K562 (cell line): ENCODE measurements around the gene CHRNA10.

ENCODE experiments used
- ATF3 ChIP-seq, 2 experiments: fragments of 450-650 bp in 1 of 2; sonication (generic) in 1 of 2; formaldehyde crosslinking in 1 of 2; IDR thresholded peaks in 1 of 2; conservative IDR thresholded peaks in 1 of 2; 2 replicates each; pipeline versions ENCODE4 v1.6.1 to v1.8.1; 2016 to 2023; ENCODE audit warnings: mild to moderate bottlenecking in 2 of 2, moderate library complexity in 2 of 2, inconsistent platforms in 1 of 2, missing genetic modification reagents in 1 of 2
- CEBPB ChIP-seq: fragments of 450-650 bp; IDR thresholded peaks from 2 replicates; pipeline ENCODE4 v1.6.1; 2016; ENCODE audit warnings: missing genetic modification characterization, missing compliant biosample characterization
- ESRRA ChIP-seq: fragments of 450-650 bp; IDR thresholded peaks from 2 replicates; pipeline ENCODE4 v1.6.1; 2014; ENCODE audit warnings: low read depth, mild to moderate bottlenecking, moderate library complexity, borderline replicate concordance
- JUND ChIP-seq, 2 experiments: IDR thresholded peaks; 2 replicates in 1 of 2; 3 replicates in 1 of 2; pipeline ENCODE4 v1.6.1; 2011; ENCODE audit warnings: borderline replicate concordance in 2 of 2, low read depth in 2 of 2, low read length in 2 of 2, improper control_type of control experiment in 1 of 2, missing biosample characterization in 1 of 2, missing genetic modification characterization in 1 of 2, missing genetic modification reagents in 1 of 2
- PHF8 ChIP-seq: fragments of 200-600 bp; sonication (generic); IDR thresholded peaks from 2 replicates; pipeline ENCODE4 v1.6.1; 2012; ENCODE audit warnings: mixed run types, mild to moderate bottlenecking, inconsistent platforms, low read length, moderate library complexity, borderline replicate concordance
- POLR2AphosphoS5 ChIP-seq: IDR thresholded peaks from 2 replicates; pipeline ENCODE4 v1.6.1; 2011; ENCODE audit warnings: mild to moderate bottlenecking, low read depth, low read length, moderate library complexity; ENCODE audit not compliant: control insufficient read depth, insufficient read depth
- SP1 ChIP-seq: sonication (generic); formaldehyde crosslinking; IDR thresholded peaks from 2 replicates; pipeline ENCODE4 v1.8.1; 2022; ENCODE audit warnings: mild to moderate bottlenecking, missing genetic modification reagents
- SREBF2 ChIP-seq: sonication (generic); formaldehyde crosslinking; IDR thresholded peaks from 2 replicates; pipeline ENCODE4 v1.4.0; 2020; ENCODE audit warnings: mild to moderate bottlenecking, missing genetic modification reagents
- ZKSCAN3 ChIP-seq: fragments of 250-450 bp; sonication (Bioruptor Pico); IDR thresholded peaks from 2 replicates; pipeline ENCODE4 v1.4.0; 2020
- ZNF717 ChIP-seq: fragments of 250-450 bp; sonication (Bioruptor Pico); IDR thresholded peaks from 2 replicates; pipeline ENCODE4 v1.5.0; 2021
- TF ChIP-seq, protein P1 (sequence below): sonication (generic); formaldehyde crosslinking; IDR thresholded peaks from 2 replicates; pipeline ENCODE4 v1.8.1; 2022; ENCODE audit warnings: missing genetic modification reagents

DNA sequence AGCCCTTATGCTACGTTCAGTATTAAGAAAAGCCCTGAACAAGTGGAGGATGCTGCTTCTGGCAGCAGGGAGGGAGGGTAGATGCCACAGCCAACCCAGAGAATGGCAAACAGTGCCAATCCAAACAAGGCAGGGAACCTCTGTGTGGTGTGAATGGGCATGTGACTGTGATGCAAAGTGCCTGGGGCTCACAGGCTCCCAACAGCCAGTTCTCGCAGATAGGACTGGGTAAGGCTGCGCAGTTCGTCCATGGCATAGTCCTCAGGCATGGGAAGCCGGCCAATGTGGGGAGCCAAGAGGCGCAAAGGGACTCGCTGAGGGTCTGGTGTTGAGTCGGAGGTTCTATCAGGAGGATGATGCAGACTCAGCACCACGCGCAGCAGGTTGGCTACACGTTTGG lies 4.8 kb upstream of the CHRNA10 start:
- no peak for TF ChIP-seq SP1 (CRISPR knock-in tag)
- TF ChIP-seq ZNF717 (CRISPR knock-in tag) = no peak
- TF ChIP-seq SREBF2 (CRISPR knock-in tag) = no peak
- no peak for TF ChIP-seq POLR2AphosphoS5
- TF ChIP-seq ATF3 (IDR thresholded peaks at IDR 0.05) = no peak
- no peak for TF ChIP-seq ATF3 (CRISPR knock-in tag; conservative IDR thresholded peaks at IDR 0.05)
- no peak for TF ChIP-seq JUND (IDR thresholded peaks at IDR 0.05; ENCODE audit: borderline replicate concordance, low read depth, low read length)
- no peak for TF ChIP-seq JUND (tag; IDR thresholded peaks at IDR 0.05; ENCODE audit: borderline replicate concordance, low read depth, low read length)
- no peak for TF ChIP-seq CEBPB
- TF ChIP-seq PHF8 = no peak
- TF ChIP-seq ESRRA = no peak
- TF ChIP-seq, protein P1, sequence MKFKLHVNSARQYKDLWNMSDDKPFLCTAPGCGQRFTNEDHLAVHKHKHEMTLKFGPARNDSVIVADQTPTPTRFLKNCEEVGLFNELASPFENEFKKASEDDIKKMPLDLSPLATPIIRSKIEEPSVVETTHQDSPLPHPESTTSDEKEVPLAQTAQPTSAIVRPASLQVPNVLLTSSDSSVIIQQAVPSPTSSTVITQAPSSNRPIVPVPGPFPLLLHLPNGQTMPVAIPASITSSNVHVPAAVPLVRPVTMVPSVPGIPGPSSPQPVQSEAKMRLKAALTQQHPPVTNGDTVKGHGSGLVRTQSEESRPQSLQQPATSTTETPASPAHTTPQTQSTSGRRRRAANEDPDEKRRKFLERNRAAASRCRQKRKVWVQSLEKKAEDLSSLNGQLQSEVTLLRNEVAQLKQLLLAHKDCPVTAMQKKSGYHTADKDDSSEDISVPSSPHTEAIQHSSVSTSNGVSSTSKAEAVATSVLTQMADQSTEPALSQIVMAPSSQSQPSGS (CRISPR knock-in tag) = no peak
- TF ChIP-seq ZKSCAN3 (CRISPR knock-in tag) = no peak
